K562 (cell line): ENCODE results near the gene ITPKB. TPM values are rescaled to one million over a fixed set of nuclear protein-coding genes. Genes with fewer than 3 reads are reported as not detected.

ENCODE experiments used
- ARHGAP35 ChIP-seq: fragments of 450-650 bp; IDR thresholded peaks from 2 replicates; pipeline ENCODE4 v1.6.1; 2018; ENCODE audit not compliant: partially characterized antibody
- ARID2 ChIP-seq: fragments of 450-650 bp; IDR thresholded peaks from 2 replicates; pipeline ENCODE4 v1.6.1; 2017; ENCODE audit warnings: antibody characterized with exemption, mild to moderate bottlenecking
- CBX8 ChIP-seq: fragments of 200-600 bp; sonication (generic); IDR thresholded peaks from 2 replicates; pipeline ENCODE4 v1.6.1; 2012; ENCODE audit warnings: borderline replicate concordance, mixed run types, low read depth, mild to moderate bottlenecking, moderate library complexity, mixed read lengths, low read length, control low read depth, inconsistent platforms; ENCODE audit not compliant: poor library complexity, severe bottlenecking; ENCODE audit errors: extremely low read depth
- CC2D1A ChIP-seq: fragments of 450-650 bp; IDR thresholded peaks from 2 replicates; pipeline ENCODE4 v1.6.1; 2017; ENCODE audit warnings: mild to moderate bottlenecking
- POLR2AphosphoS5 ChIP-seq: IDR thresholded peaks from 2 replicates; pipeline ENCODE4 v1.6.1; 2011; ENCODE audit warnings: mild to moderate bottlenecking, low read depth, low read length, moderate library complexity; ENCODE audit not compliant: control insufficient read depth, insufficient read depth
- PTBP1 ChIP-seq: fragments of 200-400 bp; formaldehyde crosslinking; IDR thresholded peaks from 2 replicates; pipeline ENCODE4 v1.6.1; 2017; ENCODE audit warnings: low read depth, low read length
- ZNF212 ChIP-seq: fragments of 450-650 bp; formaldehyde crosslinking; IDR thresholded peaks from 2 replicates; pipeline ENCODE4 v1.4.0; 2020; ENCODE audit warnings: mild to moderate bottlenecking
- ZNF644 ChIP-seq: fragments of 200-800 bp; sonication (Bioruptor generic); IDR thresholded peaks from 2 replicates; pipeline ENCODE4 v1.6.1; 2016; ENCODE audit warnings: low read depth, missing genetic modification characterization, missing compliant biosample characterization
- polyA plus RNA-seq, 8 experiments: library from polyadenylated mRNA; depleted of rRNA in 4 of 8; stranded (reverse) in 5 of 8; unstranded in 3 of 8; fragments of >200 nt; fragmentation: Nextera tagmentation in 2 of 8; fragmentation: Illumina TruSeq in 1 of 8; extraction: Ambion mirVana in 2 of 8; extraction: Trizol in 1 of 8; gene quantifications; 2 replicates each; pipeline versions ENCODE4 v1.2.1 to v1.2.3, GENCODE V29; 2011 to 2014; ENCODE audit warnings: inconsistent platforms in 1 of 8, missing spikeins in 1 of 8
- total RNA-seq, 7 experiments: library from RNA; depleted of rRNA in 6 of 7; stranded (reverse); fragments of >200 nt in 6 of 7; fragmentation: Illumina TruSeq in 2 of 7; extraction: Trizol in 2 of 7; gene quantifications; 2 replicates each; pipeline versions ENCODE4 v1.2.1 to v1.2.3, GENCODE V29; 2011 to 2021; ENCODE audit warnings: low replicate concordance in 1 of 7
- TF ChIP-seq, protein P1 (sequence below): fragments of 250-450 bp; sonication (Bioruptor Pico); IDR thresholded peaks from 2 replicates; pipeline ENCODE4 v1.8.0; 2021; ENCODE audit warnings: mild to moderate bottlenecking, moderate library complexity
- TF ChIP-seq, protein P2 (sequence below), 3 experiments: IDR thresholded peaks in 2 of 3; conservative IDR thresholded peaks in 1 of 3; 2 replicates each; pipeline ENCODE4 v1.5.1; 2011 to 2012; ENCODE audit warnings: low read length in 3 of 3, mild to moderate bottlenecking in 3 of 3, control low read depth in 2 of 3, improper control_type of control experiment in 1 of 3, inconsistent platforms in 1 of 3, low read depth in 1 of 3, mixed read lengths in 1 of 3, moderate library complexity in 1 of 3; ENCODE audit not compliant: insufficient read depth in 2 of 3
- TF ChIP-seq, protein P3 (sequence below): fragments of 200-800 bp; sonication (Bioruptor generic); IDR thresholded peaks from 2 replicates; pipeline ENCODE4 v1.6.1; 2017; ENCODE audit warnings: missing genetic modification characterization, missing compliant biosample characterization
- TF ChIP-seq, protein P4 (sequence below), 2 experiments: fragments of 450-650 bp; formaldehyde crosslinking in 1 of 2; IDR thresholded peaks; 2 replicates each; pipeline versions ENCODE4 v1.4.0 to v1.6.1; 2014 to 2020; ENCODE audit warnings: mild to moderate bottlenecking in 2 of 2, borderline replicate concordance in 1 of 2, low read depth in 1 of 2
- TF ChIP-seq, protein P5 (sequence below): fragments of 450-650 bp; IDR thresholded peaks from one replicate; pipeline ENCODE4 v1.6.1; 2018; ENCODE audit warnings: mild to moderate bottlenecking, moderate library complexity; ENCODE audit not compliant: partially characterized antibody

ITPKB gene
- total and polyA plus RNA-seq, 9 of the 15 experiments (the other 6 are each of a cell fraction or from before 2014, with no cell fraction given), result 0.01 to 0.22 TPM; not detected in 7

DNA sequence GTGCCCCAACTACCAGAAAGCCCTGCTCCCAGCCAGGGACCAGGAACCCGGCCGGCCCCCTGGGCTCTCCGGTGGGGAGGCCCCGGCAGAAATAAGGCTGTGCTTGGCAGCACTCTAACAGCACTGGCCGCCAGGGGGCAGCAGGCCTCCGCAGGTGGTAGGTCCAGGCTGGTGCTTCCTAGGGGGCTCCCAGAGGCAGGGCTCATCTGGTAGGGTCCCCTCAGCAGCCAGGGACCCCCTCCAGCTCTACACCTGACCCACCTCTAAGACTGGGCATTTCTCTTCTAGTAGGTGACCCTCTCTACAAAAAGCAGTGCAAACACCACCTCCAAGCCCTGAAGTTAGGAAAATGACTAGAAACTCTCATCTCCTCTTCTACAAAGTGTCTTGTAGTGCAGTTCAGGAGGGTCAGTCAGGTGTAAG is 104.9 kb downstream of the ITPKB start (continued):
- TF ChIP-seq CBX8 (no peak), CC2D1A (peak; percentile 84), PTBP1 (no peak), ZNF644 (tag) (no peak), ARID2 (peak; percentile 79), POLR2AphosphoS5 (no peak), ARHGAP35 (no peak), ZNF212 (CRISPR knock-in tag) (no peak)
- TF ChIP-seq, protein P1, sequence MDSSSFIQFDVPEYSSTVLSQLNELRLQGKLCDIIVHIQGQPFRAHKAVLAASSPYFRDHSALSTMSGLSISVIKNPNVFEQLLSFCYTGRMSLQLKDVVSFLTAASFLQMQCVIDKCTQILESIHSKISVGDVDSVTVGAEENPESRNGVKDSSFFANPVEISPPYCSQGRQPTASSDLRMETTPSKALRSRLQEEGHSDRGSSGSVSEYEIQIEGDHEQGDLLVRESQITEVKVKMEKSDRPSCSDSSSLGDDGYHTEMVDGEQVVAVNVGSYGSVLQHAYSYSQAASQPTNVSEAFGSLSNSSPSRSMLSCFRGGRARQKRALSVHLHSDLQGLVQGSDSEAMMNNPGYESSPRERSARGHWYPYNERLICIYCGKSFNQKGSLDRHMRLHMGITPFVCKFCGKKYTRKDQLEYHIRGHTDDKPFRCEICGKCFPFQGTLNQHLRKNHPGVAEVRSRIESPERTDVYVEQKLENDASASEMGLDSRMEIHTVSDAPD (CRISPR knock-in tag), result no peak
- TF ChIP-seq, protein P2, sequence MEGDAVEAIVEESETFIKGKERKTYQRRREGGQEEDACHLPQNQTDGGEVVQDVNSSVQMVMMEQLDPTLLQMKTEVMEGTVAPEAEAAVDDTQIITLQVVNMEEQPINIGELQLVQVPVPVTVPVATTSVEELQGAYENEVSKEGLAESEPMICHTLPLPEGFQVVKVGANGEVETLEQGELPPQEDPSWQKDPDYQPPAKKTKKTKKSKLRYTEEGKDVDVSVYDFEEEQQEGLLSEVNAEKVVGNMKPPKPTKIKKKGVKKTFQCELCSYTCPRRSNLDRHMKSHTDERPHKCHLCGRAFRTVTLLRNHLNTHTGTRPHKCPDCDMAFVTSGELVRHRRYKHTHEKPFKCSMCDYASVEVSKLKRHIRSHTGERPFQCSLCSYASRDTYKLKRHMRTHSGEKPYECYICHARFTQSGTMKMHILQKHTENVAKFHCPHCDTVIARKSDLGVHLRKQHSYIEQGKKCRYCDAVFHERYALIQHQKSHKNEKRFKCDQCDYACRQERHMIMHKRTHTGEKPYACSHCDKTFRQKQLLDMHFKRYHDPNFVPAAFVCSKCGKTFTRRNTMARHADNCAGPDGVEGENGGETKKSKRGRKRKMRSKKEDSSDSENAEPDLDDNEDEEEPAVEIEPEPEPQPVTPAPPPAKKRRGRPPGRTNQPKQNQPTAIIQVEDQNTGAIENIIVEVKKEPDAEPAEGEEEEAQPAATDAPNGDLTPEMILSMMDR (IDR thresholded peaks at IDR 0.05 in 2 of 3, conservative IDR thresholded peaks at IDR 0.05 in 1 of 3; ENCODE audit: insufficient read depth in 2 of 3, low read depth in 1 of 3, low read length in 3 of 3), result peak; percentile 93 to 96 (median 95)
- TF ChIP-seq, protein P3, sequence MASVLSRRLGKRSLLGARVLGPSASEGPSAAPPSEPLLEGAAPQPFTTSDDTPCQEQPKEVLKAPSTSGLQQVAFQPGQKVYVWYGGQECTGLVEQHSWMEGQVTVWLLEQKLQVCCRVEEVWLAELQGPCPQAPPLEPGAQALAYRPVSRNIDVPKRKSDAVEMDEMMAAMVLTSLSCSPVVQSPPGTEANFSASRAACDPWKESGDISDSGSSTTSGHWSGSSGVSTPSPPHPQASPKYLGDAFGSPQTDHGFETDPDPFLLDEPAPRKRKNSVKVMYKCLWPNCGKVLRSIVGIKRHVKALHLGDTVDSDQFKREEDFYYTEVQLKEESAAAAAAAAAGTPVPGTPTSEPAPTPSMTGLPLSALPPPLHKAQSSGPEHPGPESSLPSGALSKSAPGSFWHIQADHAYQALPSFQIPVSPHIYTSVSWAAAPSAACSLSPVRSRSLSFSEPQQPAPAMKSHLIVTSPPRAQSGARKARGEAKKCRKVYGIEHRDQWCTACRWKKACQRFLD (CRISPR knock-in tag), result no peak
- TF ChIP-seq, protein P4, sequence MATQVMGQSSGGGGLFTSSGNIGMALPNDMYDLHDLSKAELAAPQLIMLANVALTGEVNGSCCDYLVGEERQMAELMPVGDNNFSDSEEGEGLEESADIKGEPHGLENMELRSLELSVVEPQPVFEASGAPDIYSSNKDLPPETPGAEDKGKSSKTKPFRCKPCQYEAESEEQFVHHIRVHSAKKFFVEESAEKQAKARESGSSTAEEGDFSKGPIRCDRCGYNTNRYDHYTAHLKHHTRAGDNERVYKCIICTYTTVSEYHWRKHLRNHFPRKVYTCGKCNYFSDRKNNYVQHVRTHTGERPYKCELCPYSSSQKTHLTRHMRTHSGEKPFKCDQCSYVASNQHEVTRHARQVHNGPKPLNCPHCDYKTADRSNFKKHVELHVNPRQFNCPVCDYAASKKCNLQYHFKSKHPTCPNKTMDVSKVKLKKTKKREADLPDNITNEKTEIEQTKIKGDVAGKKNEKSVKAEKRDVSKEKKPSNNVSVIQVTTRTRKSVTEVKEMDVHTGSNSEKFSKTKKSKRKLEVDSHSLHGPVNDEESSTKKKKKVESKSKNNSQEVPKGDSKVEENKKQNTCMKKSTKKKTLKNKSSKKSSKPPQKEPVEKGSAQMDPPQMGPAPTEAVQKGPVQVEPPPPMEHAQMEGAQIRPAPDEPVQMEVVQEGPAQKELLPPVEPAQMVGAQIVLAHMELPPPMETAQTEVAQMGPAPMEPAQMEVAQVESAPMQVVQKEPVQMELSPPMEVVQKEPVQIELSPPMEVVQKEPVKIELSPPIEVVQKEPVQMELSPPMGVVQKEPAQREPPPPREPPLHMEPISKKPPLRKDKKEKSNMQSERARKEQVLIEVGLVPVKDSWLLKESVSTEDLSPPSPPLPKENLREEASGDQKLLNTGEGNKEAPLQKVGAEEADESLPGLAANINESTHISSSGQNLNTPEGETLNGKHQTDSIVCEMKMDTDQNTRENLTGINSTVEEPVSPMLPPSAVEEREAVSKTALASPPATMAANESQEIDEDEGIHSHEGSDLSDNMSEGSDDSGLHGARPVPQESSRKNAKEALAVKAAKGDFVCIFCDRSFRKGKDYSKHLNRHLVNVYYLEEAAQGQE (IDR thresholded peaks at IDR 0.05; ENCODE audit: borderline replicate concordance), result peak; percentile 90
- TF ChIP-seq, protein P4 (CRISPR knock-in tag; IDR thresholded peaks at IDR 0.05; ENCODE audit: low read depth), result no peak
- TF ChIP-seq, protein P5, sequence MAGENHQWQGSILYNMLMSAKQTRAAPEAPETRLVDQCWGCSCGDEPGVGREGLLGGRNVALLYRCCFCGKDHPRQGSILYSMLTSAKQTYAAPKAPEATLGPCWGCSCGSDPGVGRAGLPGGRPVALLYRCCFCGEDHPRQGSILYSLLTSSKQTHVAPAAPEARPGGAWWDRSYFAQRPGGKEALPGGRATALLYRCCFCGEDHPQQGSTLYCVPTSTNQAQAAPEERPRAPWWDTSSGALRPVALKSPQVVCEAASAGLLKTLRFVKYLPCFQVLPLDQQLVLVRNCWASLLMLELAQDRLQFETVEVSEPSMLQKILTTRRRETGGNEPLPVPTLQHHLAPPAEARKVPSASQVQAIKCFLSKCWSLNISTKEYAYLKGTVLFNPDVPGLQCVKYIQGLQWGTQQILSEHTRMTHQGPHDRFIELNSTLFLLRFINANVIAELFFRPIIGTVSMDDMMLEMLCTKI, result no peak
